GM23338 (cell line): ENCODE results near the gene SORT1. TPM values are rescaled to one million over a fixed set of nuclear protein-coding genes. Genes with fewer than 3 reads are reported as not detected.

Source experiments
- ATAC-seq: fragments of 200-7000 bp; cut with Tn5 transposase; 3 replicates; pipeline ENCODE4 v1.9.1; 2020
- DNase-seq: peaks from one replicate; pipeline ENCODE4 v3.0.0-alpha.2; 2015; ENCODE audit warnings: low spot score
- H2AFZ ChIP-seq: fragments of 200-600 bp; sonication (generic); 2 replicates; pipeline ENCODE4 v1.8.0; 2016; ENCODE audit warnings: antibody characterized with exemption, mild to moderate bottlenecking, moderate library complexity
- H3F3A ChIP-seq: fragments of 200-600 bp; sonication (generic); replicated peaks from 2 replicates; pipeline ENCODE4 v1.8.0; 2017; ENCODE audit warnings: antibody characterized with exemption, mixed run types, low read depth
- H3K27ac ChIP-seq: fragments of 200-600 bp; sonication (generic); 2 replicates; pipeline ENCODE4 v1.6.1; 2016; ENCODE audit warnings: low read depth
- H3K27me3 ChIP-seq: fragments of 200-600 bp; sonication (generic); 2 replicates; pipeline ENCODE4 v1.8.0; 2016; ENCODE audit warnings: mild to moderate bottlenecking, mixed run types, moderate library complexity; ENCODE audit not compliant: insufficient read depth
- H3K36me3 ChIP-seq: fragments of 200-600 bp; sonication (generic); 2 replicates; pipeline ENCODE4 v1.8.0; 2016; ENCODE audit warnings: mild to moderate bottlenecking; ENCODE audit not compliant: insufficient read depth
- H3K4me1 ChIP-seq: fragments of 200-600 bp; sonication (generic); 2 replicates; pipeline ENCODE4 v1.8.0; 2016; ENCODE audit warnings: mild to moderate bottlenecking, moderate library complexity; ENCODE audit not compliant: insufficient read depth
- H3K4me2 ChIP-seq: fragments of 200-600 bp; sonication (generic); 2 replicates; pipeline ENCODE4 v1.7.1; 2017; ENCODE audit warnings: mixed run types
- H3K4me3 ChIP-seq: fragments of 200-600 bp; sonication (generic); 2 replicates; pipeline ENCODE4 v1.6.1; 2016; ENCODE audit warnings: mixed run types
- H3K79me2 ChIP-seq: fragments of 200-600 bp; sonication (generic); replicated peaks from 2 replicates; pipeline ENCODE4 v1.8.0; 2017; ENCODE audit warnings: mild to moderate bottlenecking; ENCODE audit not compliant: insufficient read depth
- H3K9me2 ChIP-seq: fragments of 200-600 bp; sonication (generic); 2 replicates; pipeline ENCODE4 v1.8.0; 2017; ENCODE audit not compliant: insufficient read depth
- H4K20me1 ChIP-seq: fragments of 200-600 bp; sonication (generic); replicated peaks from 2 replicates; pipeline ENCODE4 v1.8.0; 2017; ENCODE audit warnings: mild to moderate bottlenecking; ENCODE audit not compliant: insufficient read depth
- H3K27ac Mint-ChIP-seq: 2 replicates; pipeline ENCODE4 v1.8.0; 2020; ENCODE audit warnings: inconsistent platforms, mild to moderate bottlenecking, moderate library complexity, mixed read lengths
- H3K27me3 Mint-ChIP-seq: 3 replicates; pipeline ENCODE4 v1.8.0; 2022; ENCODE audit warnings: low read depth, mild to moderate bottlenecking, moderate library complexity, mixed read lengths, inconsistent platforms; ENCODE audit not compliant: insufficient read depth, poor library complexity
- H3K36me3 Mint-ChIP-seq: 3 replicates; pipeline ENCODE4 v1.8.0; 2021; ENCODE audit warnings: low read depth, mild to moderate bottlenecking, inconsistent platforms, moderate library complexity, mixed read lengths
- H3K4me1 Mint-ChIP-seq: 3 replicates; pipeline ENCODE4 v1.8.0; 2020; ENCODE audit warnings: mild to moderate bottlenecking, inconsistent platforms, mixed read lengths
- H3K4me3 Mint-ChIP-seq: 3 replicates; pipeline ENCODE4 v1.8.0; 2021; ENCODE audit warnings: moderate library complexity, mild to moderate bottlenecking, inconsistent platforms, mixed read lengths
- H3K9me3 Mint-ChIP-seq: 3 replicates; pipeline ENCODE4 v1.8.0; 2020; ENCODE audit warnings: moderate library complexity, mild to moderate bottlenecking, inconsistent platforms, mixed read lengths
- CREB1 ChIP-seq: fragments of 250-450 bp; sonication (Bioruptor Pico); IDR thresholded peaks from 2 replicates; pipeline ENCODE4 v1.5.0; 2020; ENCODE audit warnings: low read depth, mild to moderate bottlenecking, moderate library complexity
- CTCF ChIP-seq, 2 experiments: fragments of 200-600 bp in 1 of 2; sonication (generic) in 1 of 2; conservative IDR thresholded peaks; 2 replicates each; pipeline versions ENCODE4 v1.5.1 to v1.6.1; 2016 to 2017; ENCODE audit warnings: antibody characterized with exemption in 2 of 2, low read depth in 2 of 2, mild to moderate bottlenecking in 2 of 2, moderate library complexity in 1 of 2
- ETS1 ChIP-seq: IDR thresholded peaks from 2 replicates; pipeline ENCODE4 v1.6.1; 2016; ENCODE audit warnings: antibody characterized with exemption
- EZH2 ChIP-seq: fragments of 200-600 bp; sonication (generic); IDR thresholded peaks from one replicate; pipeline ENCODE4 v1.8.0; 2017; ENCODE audit warnings: antibody characterized with exemption, mild to moderate bottlenecking, low read depth; ENCODE audit not compliant: unreplicated experiment
- EZH2phosphoT487 ChIP-seq: fragments of 200-600 bp; sonication (generic); IDR thresholded peaks from one replicate; pipeline ENCODE4 v1.8.1; 2018; ENCODE audit warnings: antibody characterized with exemption; ENCODE audit not compliant: unreplicated experiment
- JUNB ChIP-seq: IDR thresholded peaks from one replicate; pipeline ENCODE4 v1.6.1; 2016; ENCODE audit warnings: antibody characterized with exemption; ENCODE audit not compliant: unreplicated experiment
- NANOG ChIP-seq: IDR thresholded peaks from 2 replicates; pipeline ENCODE4 v1.6.1; 2016; ENCODE audit warnings: antibody characterized with exemption, borderline replicate concordance
- POLR2AphosphoS5 ChIP-seq: IDR thresholded peaks from 2 replicates; pipeline ENCODE4 v1.6.1; 2016; ENCODE audit warnings: antibody characterized with exemption, low read depth
- REST ChIP-seq: IDR thresholded peaks from one replicate; pipeline ENCODE4 v1.6.1; 2018; ENCODE audit warnings: antibody characterized with exemption; ENCODE audit not compliant: unreplicated experiment
- STAT1 ChIP-seq: IDR thresholded peaks from one replicate; pipeline ENCODE4 v1.6.1; 2016; ENCODE audit warnings: antibody characterized with exemption; ENCODE audit not compliant: unreplicated experiment
- ZNF114 ChIP-seq: fragments of 250-450 bp; sonication (Bioruptor Pico); IDR thresholded peaks from 2 replicates; pipeline ENCODE4 v1.5.0; 2020; ENCODE audit warnings: mild to moderate bottlenecking, moderate library complexity
- ZNF331 ChIP-seq: fragments of 250-450 bp; sonication (Bioruptor Pico); IDR thresholded peaks from 2 replicates; pipeline ENCODE4 v1.5.0; 2020; ENCODE audit warnings: low read depth, mild to moderate bottlenecking, moderate library complexity
- ZNF462 ChIP-seq: fragments of 250-450 bp; sonication (Bioruptor Pico); IDR thresholded peaks from 2 replicates; pipeline ENCODE4 v1.5.0; 2020; ENCODE audit warnings: mild to moderate bottlenecking, moderate library complexity
- polyA plus RNA-seq: library from polyadenylated mRNA; unstranded; fragments of >200 nt; fragmentation: Nextera tagmentation; extraction: Ambion mirVana; gene quantifications from 2 replicates; pipeline ENCODE4 v1.2.1, GENCODE V29; 2016
- total RNA-seq: library from RNA; depleted of rRNA; stranded (reverse); fragments of >200 nt; shearing (Covaris generic); gene quantifications from 2 replicates; pipeline ENCODE4 v1.2.3, GENCODE V29; 2014

The SORT1 gene
- total and polyA plus RNA-seq, 2 experiments from 2014 or later: 10.9 to 55.4 TPM

GRCh38 chr1:109441069-109441468, 43.4 kb upstream of the SORT1 start:
- Mint-ChIP-seq H3K4me3 (no peak overlapping the region), H3K36me3 (no peaks in the 10 kb centered on the region), H3K27me3 (no peaks in the 10 kb centered on the region), H3K9me3 (no peaks in the 10 kb centered on the region), H3K27ac (no peak overlapping the region), H3K4me1 (no peaks in the 10 kb centered on the region)
- no peaks in the 10 kb centered on the region; the same call in 1 of the 2 replicates for H3K4me1 ChIP-seq
- DNase-seq (no peak), ATAC-seq (no peak)
- no peaks in the 10 kb centered on the region for H3F3A ChIP-seq
- no peak for TF ChIP-seq JUNB
- TF ChIP-seq STAT1: no peak
- no peak for TF ChIP-seq EZH2
- no peak for TF ChIP-seq EZH2phosphoT487
- TF ChIP-seq POLR2AphosphoS5: no peak
- no peak for TF ChIP-seq CREB1 (CRISPR knock-in tag)
- TF ChIP-seq ETS1: no peak
- TF ChIP-seq REST: no peak
- TF ChIP-seq ZNF462 (CRISPR knock-in tag): no peak
- TF ChIP-seq CTCF (conservative IDR thresholded peaks at IDR 0.05; ENCODE audit: low read depth in 2 of 2): no peak
- TF ChIP-seq NANOG: no peak
- TF ChIP-seq ZNF114 (CRISPR knock-in tag): no peak
- no peak for TF ChIP-seq ZNF331 (CRISPR knock-in tag)
- no peak overlapping the region for H3K4me3 ChIP-seq
- no peaks in the 10 kb centered on the region for H3K27me3 ChIP-seq
- no peak overlapping the region for H3K27ac ChIP-seq
- no peaks in the 10 kb centered on the region for H3K36me3 ChIP-seq
- no peaks in the 10 kb centered on the region for H3K79me2 ChIP-seq
- H4K20me1 ChIP-seq: no peaks in the 10 kb centered on the region
- H2AFZ ChIP-seq: peak overlapping the region; percentile 38; the same call in 1 of the 2 replicates
- H3K4me2 ChIP-seq: no peak overlapping the region
- H3K9me2 ChIP-seq: peaks cover 4% of the 10 kb centered on the region; the same call in 1 of the 2 replicates
